Fibroblast of lung (primary cell): ENCODE data around the gene NFATC4.

Source experiments
- EZH2 ChIP-seq: IDR thresholded peaks from 2 replicates; pipeline ENCODE4 v1.5.1; 2012; ENCODE audit warnings: low read length, control low read depth, mild to moderate bottlenecking; ENCODE audit errors: missing control alignments
- TF ChIP-seq, protein P1 (sequence below), 2 donors: IDR thresholded peaks in 1 of 2; conservative IDR thresholded peaks in 1 of 2; 1 replicate in 1 of 2; 2 replicates in 1 of 2; pipeline ENCODE4 v1.5.1; 2011 to 2012; ENCODE audit warnings: low read length in 2 of 2, control low read depth in 1 of 2, inconsistent platforms in 1 of 2, low read depth in 1 of 2, mild to moderate bottlenecking in 1 of 2

GRCh38 chr14:24416254-24416931 lies 48.4 kb downstream of the NFATC4 start:
- TF ChIP-seq, protein P1, sequence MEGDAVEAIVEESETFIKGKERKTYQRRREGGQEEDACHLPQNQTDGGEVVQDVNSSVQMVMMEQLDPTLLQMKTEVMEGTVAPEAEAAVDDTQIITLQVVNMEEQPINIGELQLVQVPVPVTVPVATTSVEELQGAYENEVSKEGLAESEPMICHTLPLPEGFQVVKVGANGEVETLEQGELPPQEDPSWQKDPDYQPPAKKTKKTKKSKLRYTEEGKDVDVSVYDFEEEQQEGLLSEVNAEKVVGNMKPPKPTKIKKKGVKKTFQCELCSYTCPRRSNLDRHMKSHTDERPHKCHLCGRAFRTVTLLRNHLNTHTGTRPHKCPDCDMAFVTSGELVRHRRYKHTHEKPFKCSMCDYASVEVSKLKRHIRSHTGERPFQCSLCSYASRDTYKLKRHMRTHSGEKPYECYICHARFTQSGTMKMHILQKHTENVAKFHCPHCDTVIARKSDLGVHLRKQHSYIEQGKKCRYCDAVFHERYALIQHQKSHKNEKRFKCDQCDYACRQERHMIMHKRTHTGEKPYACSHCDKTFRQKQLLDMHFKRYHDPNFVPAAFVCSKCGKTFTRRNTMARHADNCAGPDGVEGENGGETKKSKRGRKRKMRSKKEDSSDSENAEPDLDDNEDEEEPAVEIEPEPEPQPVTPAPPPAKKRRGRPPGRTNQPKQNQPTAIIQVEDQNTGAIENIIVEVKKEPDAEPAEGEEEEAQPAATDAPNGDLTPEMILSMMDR (conservative IDR thresholded peaks at IDR 0.05 in 1 of 2, IDR thresholded peaks at IDR 0.05 in 1 of 2; ENCODE audit: low read depth in 1 of 2, low read length in 2 of 2), result no peak
- TF ChIP-seq EZH2, result no peak
